Activated naive CD4-positive, alpha-beta T cell treated with anti-CD3 and anti-CD28 coated beads, Interleukin-2, amount 50 U/mL, for 24 hours (primary cell): ENCODE data around the gene ZNF385D.
"Not testable (repeated sequence)": the region's sequence is repeated elsewhere in the genome, so short reads cannot be mapped to it uniquely, and the experiment has no call there.

Experiments used
- H3K27ac Mint-ChIP-seq: one replicate; pipeline ENCODE4 v1.8.0; 2021; ENCODE audit warnings: mild to moderate bottlenecking, mixed read lengths
- H3K27me3 Mint-ChIP-seq: one replicate; pipeline ENCODE4 v1.8.0; 2021; ENCODE audit warnings: mixed read lengths
- H3K36me3 Mint-ChIP-seq: one replicate; pipeline ENCODE4 v1.8.0; 2021; ENCODE audit warnings: mixed read lengths
- H3K4me1 Mint-ChIP-seq: one replicate; pipeline ENCODE4 v1.8.0; 2021; ENCODE audit warnings: mixed read lengths
- H3K4me3 Mint-ChIP-seq: one replicate; pipeline ENCODE4 v1.8.0; 2021; ENCODE audit warnings: mild to moderate bottlenecking, mixed read lengths
- H3K9me3 Mint-ChIP-seq: one replicate; pipeline ENCODE4 v1.8.0; 2021; ENCODE audit warnings: mixed read lengths

Gene ZNF385D

DNA sequence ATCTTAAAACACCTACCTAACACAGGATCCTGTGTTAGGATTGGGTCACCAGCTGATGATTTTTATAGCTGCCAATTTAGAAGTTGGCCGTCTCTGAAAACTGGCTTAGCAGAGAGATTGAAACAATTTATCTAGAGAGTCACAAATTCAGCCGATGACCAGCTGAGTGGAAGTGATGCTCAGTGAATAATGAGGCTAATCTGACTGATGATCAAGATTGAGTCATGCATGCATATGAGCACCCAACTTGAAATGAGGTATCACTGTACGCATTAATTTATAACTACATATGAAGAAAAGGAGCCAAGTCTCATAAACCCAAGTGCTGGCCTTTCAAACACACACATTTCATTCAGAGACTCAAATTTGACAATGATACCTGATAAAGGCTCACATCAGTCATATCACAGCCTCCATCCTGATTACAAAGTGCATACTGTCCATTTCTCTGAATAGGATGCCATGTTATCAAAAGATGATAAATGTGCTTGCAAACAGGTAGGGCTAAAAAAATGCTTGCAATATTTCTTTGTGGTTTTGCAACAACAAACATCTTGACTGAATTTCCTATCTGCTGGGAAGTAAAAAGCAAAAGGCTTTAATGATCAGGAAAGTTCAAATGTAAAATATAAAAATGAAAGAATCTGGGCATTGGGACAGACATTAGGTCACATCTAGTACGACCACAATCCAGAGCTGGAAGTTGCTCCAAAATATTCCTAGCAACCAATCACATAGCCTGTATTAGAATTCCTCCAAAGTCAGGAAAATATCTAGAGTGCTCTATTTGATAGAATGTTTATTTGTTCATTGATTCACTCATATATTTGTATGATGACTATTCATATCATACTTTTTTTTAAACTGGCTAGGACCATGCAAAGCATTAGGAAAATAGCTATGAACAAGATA lies 264.7 kb downstream of the ZNF385D start:
- H3K4me1 Mint-ChIP-seq, H3K4me3 Mint-ChIP-seq, H3K27ac Mint-ChIP-seq, H3K27me3 Mint-ChIP-seq, H3K9me3 Mint-ChIP-seq, H3K36me3 Mint-ChIP-seq: not testable (repeated sequence)

- no peaks in the 10 kb centered on the region for H3K27me3 Mint-ChIP-seq
- H3K27ac Mint-ChIP-seq = no peak overlapping the region
- no peaks in the 10 kb centered on the region for H3K9me3 Mint-ChIP-seq
- no peak overlapping the region for H3K4me3 Mint-ChIP-seq
- H3K4me1 Mint-ChIP-seq = no peaks in the 10 kb centered on the region
- no peaks in the 10 kb centered on the region for H3K36me3 Mint-ChIP-seq
Measured at GRCh38 chr3:21484828-21485144, 266.2 kb downstream of the ZNF385D start.

GRCh38 chr3:21484057-21484827 lies 266.8 kb downstream of the ZNF385D start:
- H3K4me3 Mint-ChIP-seq = no peak overlapping the region
- no peaks in the 10 kb centered on the region for H3K36me3 Mint-ChIP-seq
- H3K4me1 Mint-ChIP-seq = no peaks in the 10 kb centered on the region
- no peak overlapping the region for H3K27ac Mint-ChIP-seq
- H3K27me3 Mint-ChIP-seq = no peaks in the 10 kb centered on the region
- H3K9me3 Mint-ChIP-seq = no peaks in the 10 kb centered on the region

DNA sequence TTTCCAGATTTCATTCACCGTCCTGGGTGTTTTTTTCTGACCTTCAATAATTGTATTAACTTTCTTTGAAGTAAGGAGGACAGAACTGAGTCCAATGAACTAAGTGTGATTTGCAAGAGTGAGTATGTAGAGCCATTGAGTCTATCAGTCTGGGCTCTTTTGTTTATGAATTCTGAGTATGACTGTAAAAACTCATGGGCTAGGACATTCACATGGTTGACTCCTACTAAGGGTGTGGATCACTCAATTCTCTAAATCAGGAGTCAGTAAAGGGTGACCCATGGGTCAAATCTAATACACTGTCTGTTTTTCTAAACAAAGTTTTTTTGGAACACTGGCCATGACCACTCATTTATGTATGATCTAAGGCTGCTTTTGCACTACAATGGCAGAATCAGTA lies 269.0 kb downstream of the ZNF385D start:
- Mint-ChIP-seq H3K9me3 (peaks cover 2% of the 10 kb centered on the region), H3K27ac (no peak overlapping the region), H3K27me3 (no peaks in the 10 kb centered on the region), H3K4me1 (no peaks in the 10 kb centered on the region), H3K36me3 (no peaks in the 10 kb centered on the region), H3K4me3 (no peak overlapping the region)

DNA sequence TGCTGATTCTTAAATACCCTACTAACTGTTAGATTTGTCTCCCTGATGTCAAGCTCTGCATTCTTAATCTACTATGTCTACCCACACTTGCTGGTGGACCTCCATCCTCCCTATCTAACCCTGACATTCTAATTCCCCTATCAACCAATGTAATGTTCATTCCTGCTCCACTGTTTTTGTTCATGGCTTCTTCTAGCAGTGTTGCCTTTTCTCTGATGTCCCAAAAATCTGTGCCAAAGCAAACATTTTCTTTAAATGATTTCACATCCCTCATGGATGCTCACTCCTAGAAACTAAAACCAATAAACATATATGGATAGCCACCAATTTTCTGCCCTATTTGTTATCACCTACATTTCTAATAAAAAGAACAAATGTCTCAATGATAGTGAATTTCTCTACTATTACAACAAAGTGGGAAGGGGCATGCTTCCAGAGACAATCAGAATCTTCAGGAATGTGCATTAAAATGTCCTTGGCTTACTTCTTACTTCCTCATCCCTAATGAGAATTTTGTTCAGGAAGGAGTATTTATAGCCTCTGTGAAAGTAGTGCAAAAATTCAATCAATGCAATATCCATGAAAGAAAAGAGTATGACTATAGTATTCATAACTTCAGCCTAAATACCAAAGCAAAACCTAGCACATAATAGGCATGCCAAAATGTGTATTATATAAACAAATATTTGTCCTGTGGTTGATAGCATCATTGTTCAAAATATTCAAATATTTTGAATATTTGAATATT lies 273.3 kb downstream of the ZNF385D start:
- Mint-ChIP-seq H3K27me3 (no peaks in the 10 kb centered on the region), H3K4me1 (no peaks in the 10 kb centered on the region), H3K9me3 (peaks cover 3% of the 10 kb centered on the region), H3K27ac (no peak overlapping the region), H3K36me3 (no peaks in the 10 kb centered on the region), H3K4me3 (no peak overlapping the region)

- Mint-ChIP-seq H3K27ac (no peak overlapping the region), H3K36me3 (no peaks in the 10 kb centered on the region), H3K4me3 (no peak overlapping the region), H3K9me3 (peaks cover 12% of the 10 kb centered on the region), H3K4me1 (no peaks in the 10 kb centered on the region), H3K27me3 (no peaks in the 10 kb centered on the region)
Measured at GRCh38 chr3:21466476-21466875, 284.5 kb downstream of the ZNF385D start.

- no peak overlapping the region for H3K4me3 Mint-ChIP-seq
- no peaks in the 10 kb centered on the region for H3K36me3 Mint-ChIP-seq
- H3K4me1 Mint-ChIP-seq = no peaks in the 10 kb centered on the region
Measured at GRCh38 chr3:21464746-21465145, 286.3 kb downstream of the ZNF385D start.

DNA sequence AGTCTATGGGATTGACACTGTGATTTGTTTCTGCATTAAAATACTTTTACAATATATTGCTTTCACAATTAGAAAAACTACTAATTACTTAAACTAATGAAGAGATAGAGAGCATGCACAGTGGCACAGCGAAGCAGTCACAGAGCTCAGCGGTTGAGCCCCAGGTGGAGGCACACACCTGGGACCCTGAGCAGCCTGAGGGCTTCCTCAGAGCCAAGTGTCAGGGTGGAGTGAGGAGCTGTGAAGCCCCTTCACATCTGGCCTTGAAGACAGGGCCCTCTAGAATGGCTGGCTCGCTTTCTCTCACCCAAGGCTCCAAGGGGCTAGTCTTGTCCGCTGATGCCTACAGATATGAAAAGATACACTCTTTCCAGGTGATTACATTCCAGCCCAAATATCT lies 287.7 kb downstream of the ZNF385D start:
- Mint-ChIP-seq H3K27me3 (no peaks in the 10 kb centered on the region), H3K4me1 (no peaks in the 10 kb centered on the region), H3K36me3 (no peaks in the 10 kb centered on the region), H3K27ac (no peak overlapping the region), H3K9me3 (peaks cover 12% of the 10 kb centered on the region), H3K4me3 (no peak overlapping the region)

More at GRCh38 chr3:21464746-21465145, 286.3 kb downstream of the ZNF385D start:
- no peak overlapping the region for H3K27ac Mint-ChIP-seq
- H3K9me3 Mint-ChIP-seq = peaks cover 12% of the 10 kb centered on the region
- H3K27me3 Mint-ChIP-seq = no peaks in the 10 kb centered on the region

GRCh38 chr3:21462141-21462540 lies 288.9 kb downstream of the ZNF385D start:
- Mint-ChIP-seq H3K9me3 (peaks cover 13% of the 10 kb centered on the region), H3K36me3 (no peaks in the 10 kb centered on the region), H3K4me1 (no peaks in the 10 kb centered on the region), H3K27ac (no peak overlapping the region), H3K4me3 (no peak overlapping the region), H3K27me3 (no peaks in the 10 kb centered on the region)

DNA sequence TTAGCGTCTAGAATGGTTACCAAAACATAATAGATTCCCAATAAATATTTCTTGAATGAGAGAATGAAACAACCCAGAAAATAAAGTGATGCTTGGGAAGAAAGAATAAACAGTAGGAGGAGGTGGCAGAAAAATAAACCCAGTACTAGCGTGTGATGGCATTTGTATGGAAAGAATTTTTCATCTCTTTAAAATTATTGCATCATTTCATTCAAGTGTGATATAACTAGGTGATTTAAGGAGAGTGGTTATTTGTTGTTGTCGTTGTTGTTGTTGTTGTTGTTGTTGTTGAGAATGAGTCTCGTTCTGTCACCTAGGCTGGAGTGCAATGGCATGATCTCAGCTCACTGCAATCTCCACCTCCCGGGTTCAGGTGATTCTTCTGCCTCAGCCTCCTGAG lies 293.9 kb downstream of the ZNF385D start:
- Mint-ChIP-seq H3K27ac (no peak overlapping the region), H3K36me3 (no peaks in the 10 kb centered on the region), H3K4me3 (no peak overlapping the region), H3K4me1 (no peaks in the 10 kb centered on the region), H3K27me3 (no peaks in the 10 kb centered on the region), H3K9me3 (peaks cover 9% of the 10 kb centered on the region)

DNA sequence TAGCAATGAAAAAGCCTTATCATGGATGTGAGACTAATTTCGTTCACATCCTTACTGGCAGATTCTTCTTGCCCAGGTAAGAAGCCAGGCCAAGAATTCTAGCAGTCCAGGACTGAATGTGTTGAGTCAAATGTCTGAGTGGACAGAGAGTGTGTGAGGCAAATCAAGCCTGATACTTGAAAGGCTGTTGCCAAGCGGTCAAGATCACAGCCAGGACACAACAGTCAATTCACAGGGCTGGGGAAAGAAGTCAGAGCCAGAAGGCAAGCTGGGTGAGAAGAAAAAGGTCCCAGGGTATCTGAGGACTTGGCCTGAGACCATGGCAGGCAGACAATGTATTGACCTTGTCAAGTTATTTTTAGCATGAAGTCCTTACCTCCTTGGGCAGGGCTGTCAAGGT lies 301.3 kb downstream of the ZNF385D start:
- no peak overlapping the region for H3K27ac Mint-ChIP-seq

DNA sequence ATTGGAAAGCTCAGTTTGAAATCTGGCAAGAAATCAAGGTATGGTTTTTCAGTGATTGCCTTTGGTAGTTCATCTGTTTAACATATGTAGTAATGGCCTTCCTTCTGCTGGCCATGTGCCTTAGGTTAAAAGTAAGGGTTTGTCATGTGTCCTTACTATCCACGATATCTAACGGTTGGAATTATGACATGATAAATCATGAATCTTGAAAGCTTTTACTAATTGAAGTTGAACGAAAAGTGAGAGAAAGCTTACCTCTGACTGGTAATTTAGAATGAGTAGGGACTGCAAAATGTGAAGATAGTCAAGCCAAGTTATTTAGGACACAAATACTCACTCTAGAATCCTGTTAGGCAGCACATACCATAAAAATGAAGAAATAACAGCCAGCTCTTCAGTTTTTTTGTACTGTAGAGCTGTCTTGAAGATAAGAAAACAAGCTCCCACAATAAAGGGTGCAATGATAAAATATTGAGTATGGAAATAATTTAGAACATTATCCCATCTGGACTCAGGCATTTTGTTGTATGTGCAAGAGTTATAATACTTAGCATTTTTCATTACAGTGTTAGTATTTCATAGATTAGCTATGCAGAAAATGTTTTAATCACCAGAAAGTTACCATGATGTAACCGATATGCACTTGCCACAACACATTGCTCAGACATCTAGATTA lies 303.4 kb downstream of the ZNF385D start:
- no peak overlapping the region for H3K4me3 Mint-ChIP-seq
- H3K27me3 Mint-ChIP-seq = no peaks in the 10 kb centered on the region
- no peaks in the 10 kb centered on the region for H3K9me3 Mint-ChIP-seq
- H3K4me1 Mint-ChIP-seq = no peaks in the 10 kb centered on the region
- no peaks in the 10 kb centered on the region for H3K36me3 Mint-ChIP-seq
- no peak overlapping the region for H3K27ac Mint-ChIP-seq

More for the DNA sequence above, 301.3 kb downstream of the ZNF385D start:
- Mint-ChIP-seq H3K27me3 (no peaks in the 10 kb centered on the region), H3K9me3 (peaks cover 4% of the 10 kb centered on the region), H3K4me1 (no peaks in the 10 kb centered on the region), H3K4me3 (no peak overlapping the region), H3K36me3 (no peaks in the 10 kb centered on the region)

- Mint-ChIP-seq H3K4me3 (no peak overlapping the region), H3K27ac (no peak overlapping the region), H3K9me3 (no peaks in the 10 kb centered on the region), H3K27me3 (no peaks in the 10 kb centered on the region), H3K4me1 (no peaks in the 10 kb centered on the region), H3K36me3 (no peaks in the 10 kb centered on the region)
Measured at GRCh38 chr3:21446945-21447475, 304.0 kb downstream of the ZNF385D start.

GRCh38 chr3:21446027-21446426 lies 305.0 kb downstream of the ZNF385D start:
- H3K4me1 Mint-ChIP-seq = no peaks in the 10 kb centered on the region
- H3K9me3 Mint-ChIP-seq = no peaks in the 10 kb centered on the region
- H3K36me3 Mint-ChIP-seq = no peaks in the 10 kb centered on the region
- H3K4me3 Mint-ChIP-seq = no peak overlapping the region
- no peak overlapping the region for H3K27ac Mint-ChIP-seq
- no peaks in the 10 kb centered on the region for H3K27me3 Mint-ChIP-seq

GRCh38 chr3:21441821-21442220 lies 309.2 kb downstream of the ZNF385D start:
- no peaks in the 10 kb centered on the region for H3K4me1 Mint-ChIP-seq
- H3K27me3 Mint-ChIP-seq = no peaks in the 10 kb centered on the region
- H3K27ac Mint-ChIP-seq = no peak overlapping the region
- H3K9me3 Mint-ChIP-seq = no peaks in the 10 kb centered on the region
- no peaks in the 10 kb centered on the region for H3K36me3 Mint-ChIP-seq
- H3K4me3 Mint-ChIP-seq = no peak overlapping the region
